Measurements from ENCODE around the gene RNFT1.
"Not testable (repeated sequence)": the region's sequence is repeated elsewhere in the genome, so short reads cannot be mapped to it uniquely, and the experiment has no call there.

The RNFT1 gene

DNA sequence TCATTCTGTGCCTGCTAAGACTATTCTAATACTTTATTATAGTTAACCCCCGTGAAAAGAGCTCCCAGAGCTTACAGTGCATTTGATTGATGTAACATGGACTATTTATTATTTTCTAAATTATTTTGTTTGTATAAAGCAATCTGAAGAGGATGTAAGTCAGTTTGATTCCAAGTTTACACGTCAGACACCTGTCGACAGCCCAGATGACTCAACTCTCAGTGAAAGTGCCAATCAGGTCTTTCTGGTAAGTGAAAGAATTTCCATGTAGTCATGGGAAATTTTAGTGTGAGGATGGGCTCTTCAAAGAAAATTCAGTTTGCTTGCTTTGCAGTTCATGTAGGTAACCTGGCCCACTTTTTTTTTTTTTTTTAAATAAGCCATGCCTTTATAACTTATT lies 23.8 kb downstream of the RNFT1 start:
- DNase-seq; in situ Hi-C loops (cut with HindIII; ENCODE audit: low pct_ligation_motif_present, low pct_unique_long_range_greater_than_20kb, low sequenced_read_pairs): not testable (repeated sequence)

GRCh38 chr17:59933317-59933716 lies 31.2 kb downstream of the RNFT1 start:
- DNase-seq; in situ Hi-C loops (cut with HindIII; ENCODE audit: low pct_ligation_motif_present, low pct_unique_long_range_greater_than_20kb, low sequenced_read_pairs): not testable (repeated sequence)

GRCh38 chr17:59930768-59931167 lies 33.8 kb downstream of the RNFT1 start:
- in situ Hi-C loops (cut with HindIII; ENCODE audit: low pct_ligation_motif_present, low pct_unique_long_range_greater_than_20kb, low sequenced_read_pairs); DNase-seq: not testable (repeated sequence)

DNA sequence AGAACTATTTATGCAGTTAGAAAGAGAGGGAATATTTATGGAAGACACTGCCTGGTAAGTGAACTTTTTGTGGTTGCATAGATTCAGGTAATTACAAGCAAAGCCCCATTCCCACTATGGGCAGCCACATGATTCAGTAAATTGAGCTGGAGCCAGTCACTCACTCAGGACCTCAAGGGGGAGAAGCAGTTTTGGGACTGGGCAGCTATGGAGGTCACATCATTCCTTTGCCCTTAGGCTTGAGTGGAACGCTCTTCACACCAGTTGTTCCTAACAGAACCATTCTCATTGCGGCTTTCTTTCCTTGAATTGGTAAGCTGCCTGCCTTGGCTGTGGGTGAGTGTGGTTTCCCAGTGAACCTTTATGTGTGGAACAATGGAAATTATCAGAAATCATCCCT lies 34.4 kb downstream of the RNFT1 start:
- DNase-seq; in situ Hi-C loops (cut with HindIII; ENCODE audit: low pct_ligation_motif_present, low pct_unique_long_range_greater_than_20kb, low sequenced_read_pairs): not testable (repeated sequence)

- DNase-seq; in situ Hi-C loops (cut with HindIII; ENCODE audit: low pct_ligation_motif_present, low pct_unique_long_range_greater_than_20kb, low sequenced_read_pairs): not testable (repeated sequence)
Measured at GRCh38 chr17:59920637-59921036, 43.9 kb downstream of the RNFT1 start.

DNA sequence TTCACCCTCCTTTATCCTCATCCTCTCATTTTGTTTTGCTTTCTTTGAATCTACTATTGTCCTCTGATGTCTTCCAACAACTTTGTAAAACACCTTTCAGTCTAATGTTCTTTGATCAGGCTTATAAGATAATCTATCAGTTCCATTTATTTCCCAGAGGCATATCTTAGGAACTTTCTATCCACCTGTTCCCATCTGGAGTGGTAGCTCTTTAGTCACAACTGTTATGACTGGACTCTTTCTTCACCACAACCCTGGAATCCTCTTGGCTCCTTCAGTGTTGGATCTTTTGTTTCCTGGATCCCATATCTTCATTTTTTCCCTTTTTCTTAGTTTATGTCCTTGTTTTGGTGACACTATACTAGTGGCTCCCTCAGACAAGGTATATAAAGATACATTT lies 48.1 kb downstream of the RNFT1 start:
- in situ Hi-C loops (cut with HindIII; ENCODE audit: low pct_ligation_motif_present, low pct_unique_long_range_greater_than_20kb, low sequenced_read_pairs), result no loop called here
- DNase-seq, result no peak

DNA sequence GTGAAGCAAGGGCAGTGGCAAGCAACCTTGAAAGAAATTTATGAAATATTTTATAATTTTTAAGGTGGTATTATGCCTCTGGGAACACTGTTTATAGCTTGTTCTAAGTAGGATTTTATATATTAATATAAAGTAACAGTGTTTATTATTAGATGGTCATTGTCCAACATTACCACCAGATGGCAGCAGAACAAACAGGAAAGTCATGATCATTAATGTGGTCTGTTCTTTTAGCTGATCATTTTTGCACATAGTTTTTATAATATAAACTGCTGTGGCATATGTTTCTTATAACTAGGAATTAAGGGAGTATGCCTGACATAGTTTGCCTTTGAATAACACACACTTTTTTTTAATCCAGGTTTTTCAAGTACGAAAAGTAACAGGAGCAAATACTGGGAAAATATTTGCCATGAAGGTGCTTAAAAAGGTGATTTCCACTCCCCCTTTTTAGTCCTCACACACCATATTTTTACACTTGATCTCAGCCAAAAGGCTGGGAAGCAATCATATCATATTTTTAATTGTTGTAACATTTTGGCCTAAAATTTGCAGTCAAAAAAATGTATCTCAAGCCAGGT lies 50.2 kb downstream of the RNFT1 start:
- DNase-seq, result peak; percentile 56
- in situ Hi-C loops (cut with HindIII; ENCODE audit: low pct_ligation_motif_present, low pct_unique_long_range_greater_than_20kb, low sequenced_read_pairs), result no loop called here

DNA sequence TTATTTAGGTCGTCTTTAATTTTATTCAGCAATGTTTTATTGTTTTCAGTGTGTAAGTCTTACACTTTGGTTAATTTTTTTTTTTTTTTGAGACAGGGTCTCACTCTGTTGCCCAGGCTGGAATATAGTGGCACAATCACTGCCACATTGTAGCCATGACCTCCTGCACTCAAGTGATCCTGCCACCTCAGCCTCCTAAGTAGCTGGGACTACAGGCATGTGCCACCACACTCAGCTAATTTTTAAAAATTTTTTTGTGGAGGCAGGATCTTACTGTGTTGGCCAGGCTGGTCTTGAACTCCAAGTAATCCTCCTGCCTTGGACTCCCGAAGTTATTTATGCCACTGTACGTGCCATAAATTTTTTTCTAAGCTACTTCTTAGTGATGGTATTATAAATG lies 57.1 kb downstream of the RNFT1 start:
- DNase-seq, result no peak
- in situ Hi-C loops (cut with HindIII; ENCODE audit: low pct_ligation_motif_present, low pct_unique_long_range_greater_than_20kb, low sequenced_read_pairs), result no loop called here

GRCh38 chr17:59903455-59903854 lies 61.1 kb downstream of the RNFT1 start:
- no peak for DNase-seq
- in situ Hi-C loops (cut with HindIII; ENCODE audit: low pct_ligation_motif_present, low pct_unique_long_range_greater_than_20kb, low sequenced_read_pairs), result no loop called here
